Stimulated activated naive B cell treated with anti-CD40 and anti-IgM and Interleukin-4, amounts not matched to agents 10 μg/mL and 1 μg/mL and 100 μg/mL, for 72 hours (primary cell): ENCODE data around the gene STARD7.

Experiments
- ATAC-seq, 2 donors: fragments of 150-1000 bp; cut with Tn5 transposase; replicated peaks; 2 replicates each; pipeline ENCODE4 v1.10.0; 2021; ENCODE audit warnings: moderate library complexity in 1 of 2
- DNase-seq: peaks from one replicate; pipeline ENCODE4 v3.0.0; 2021
- H3K27ac Mint-ChIP-seq: one replicate; pipeline ENCODE4 v1.8.0; 2022; ENCODE audit warnings: mild to moderate bottlenecking, mixed read lengths
- H3K27me3 Mint-ChIP-seq, 2 donors: one replicate each; pipeline ENCODE4 v1.8.0; 2022; ENCODE audit warnings: mixed read lengths in 2 of 2
- H3K36me3 Mint-ChIP-seq, 2 donors: one replicate each; pipeline ENCODE4 v1.8.0; 2022; ENCODE audit warnings: mixed read lengths in 2 of 2, mild to moderate bottlenecking in 1 of 2
- H3K4me1 Mint-ChIP-seq, 2 donors: one replicate each; pipeline ENCODE4 v1.8.0; 2022; ENCODE audit warnings: mixed read lengths in 2 of 2, mild to moderate bottlenecking in 1 of 2
- H3K4me3 Mint-ChIP-seq, 2 donors: one replicate each; pipeline ENCODE4 v1.8.0; 2022; ENCODE audit warnings: mild to moderate bottlenecking in 2 of 2, mixed read lengths in 2 of 2, moderate library complexity in 1 of 2
- H3K9me3 Mint-ChIP-seq, 2 donors: one replicate each; pipeline ENCODE4 v1.8.0; 2022; ENCODE audit warnings: mixed read lengths in 2 of 2, mild to moderate bottlenecking in 1 of 2

The STARD7 gene

DNA sequence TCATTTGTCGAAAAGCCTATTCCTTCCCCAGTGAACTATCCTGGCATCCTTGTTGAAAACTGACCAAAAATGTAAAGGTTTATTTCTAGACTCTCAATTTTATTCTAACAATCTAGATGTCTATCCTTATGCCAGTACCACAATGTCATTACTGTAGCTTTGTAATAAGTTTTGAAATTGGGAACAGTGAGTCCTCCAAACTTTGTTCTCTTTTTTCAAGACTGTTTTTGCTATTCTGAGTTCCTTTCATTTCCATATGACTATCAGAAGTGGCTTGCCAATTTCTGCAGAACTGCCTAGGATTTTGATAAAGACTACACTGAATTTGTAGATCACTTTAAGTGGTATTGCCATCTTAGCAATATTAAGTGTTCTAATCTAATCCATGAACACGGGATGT, 9.7 kb downstream of the STARD7 start:
- peak overlapping the region; percentile 33 for H3K27ac Mint-ChIP-seq
- H3K36me3 Mint-ChIP-seq = peaks cover 25 to 38% of the 10 kb centered on the region in 2 donors
- DNase-seq = no peak
- ATAC-seq = peak; percentile 46 to 55
- no peaks in the 10 kb centered on the region for H3K9me3 Mint-ChIP-seq
- H3K4me1 Mint-ChIP-seq = peaks cover 40 to 74% of the 10 kb centered on the region in 2 donors
- H3K4me3 Mint-ChIP-seq = peak overlapping the region in 1 of 2 donors; percentile 67
- H3K27me3 Mint-ChIP-seq = no peaks in the 10 kb centered on the region

DNA sequence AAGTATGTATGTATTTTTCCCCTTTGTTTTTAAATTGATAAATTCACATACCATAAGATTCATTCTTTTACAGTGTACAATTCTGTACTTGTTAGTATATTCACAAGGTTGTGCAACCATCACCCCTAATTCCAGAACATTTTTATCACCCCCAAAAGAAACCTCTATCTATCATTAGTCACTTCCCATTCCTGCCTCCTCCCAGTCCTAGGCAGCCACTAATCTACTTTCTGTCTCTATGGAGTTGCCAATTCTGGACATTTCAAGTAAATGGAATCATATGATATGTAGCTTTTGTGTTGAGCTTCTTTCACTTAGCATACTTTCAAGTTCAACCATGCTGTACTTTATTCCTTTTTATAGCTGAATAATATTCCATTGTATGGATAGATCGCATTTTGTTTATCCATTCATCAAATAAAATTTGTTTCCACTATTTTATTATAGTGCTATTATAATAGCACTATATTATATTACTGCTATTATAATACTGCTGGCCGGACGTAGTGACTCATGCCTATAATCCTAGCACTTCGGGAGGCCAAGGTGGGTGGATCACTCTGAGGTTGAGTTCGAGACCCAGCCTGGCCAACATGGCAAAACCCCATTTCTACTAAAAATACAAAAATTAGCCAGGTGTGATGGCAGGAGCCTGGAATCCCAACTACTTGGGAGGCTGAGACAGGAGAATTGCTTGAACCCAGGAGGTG, 10.9 kb downstream of the STARD7 start:
- ATAC-seq = no peak
- Mint-ChIP-seq H3K4me3 (no peak overlapping the region), H3K27me3 (no peaks in the 10 kb centered on the region), H3K27ac (no peak overlapping the region), H3K36me3 (peaks cover 24 to 43% of the 10 kb centered on the region in 2 donors), H3K4me1 (peaks cover 31 to 62% of the 10 kb centered on the region in 2 donors), H3K9me3 (no peaks in the 10 kb centered on the region)
- no peak for DNase-seq

DNA sequence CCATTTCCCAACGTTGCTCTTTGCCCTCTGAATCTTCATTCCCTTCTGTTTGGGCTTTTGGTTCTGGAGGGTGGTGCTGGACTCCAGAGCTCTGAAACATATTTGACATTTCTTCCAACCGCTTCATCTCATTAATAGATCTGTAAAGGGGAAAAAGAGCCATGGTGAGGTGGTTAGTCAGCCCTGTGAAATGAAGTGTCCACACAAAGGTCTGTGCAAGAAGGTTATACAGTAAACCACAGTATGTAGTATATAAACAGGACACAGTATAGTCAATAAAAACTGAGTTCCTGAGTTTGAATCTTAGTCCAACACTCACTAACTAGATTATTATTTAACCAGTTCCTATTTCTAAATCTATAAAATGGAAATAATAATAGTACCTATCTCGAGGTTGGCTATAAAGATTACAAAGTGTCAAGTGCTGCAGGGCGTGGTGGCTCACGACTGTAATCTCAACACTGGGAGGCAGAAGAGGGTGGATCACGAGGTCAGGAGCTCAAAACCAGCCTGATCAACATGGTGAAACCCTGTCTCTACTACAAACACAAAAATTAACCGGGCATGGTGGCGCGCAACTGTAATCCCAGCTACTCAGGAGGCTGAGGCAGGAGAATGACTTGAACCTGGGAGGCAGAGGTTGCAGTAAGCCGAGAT, 13.1 kb downstream of the STARD7 start:
- no peak for DNase-seq
- Mint-ChIP-seq H3K27me3 (no peaks in the 10 kb centered on the region), H3K9me3 (no peaks in the 10 kb centered on the region), H3K4me3 (no peak overlapping the region), H3K36me3 (peaks cover 24 to 54% of the 10 kb centered on the region in 2 donors), H3K27ac (no peak overlapping the region), H3K4me1 (peaks cover 26 to 44% of the 10 kb centered on the region in 2 donors)
- ATAC-seq = no peak

DNA sequence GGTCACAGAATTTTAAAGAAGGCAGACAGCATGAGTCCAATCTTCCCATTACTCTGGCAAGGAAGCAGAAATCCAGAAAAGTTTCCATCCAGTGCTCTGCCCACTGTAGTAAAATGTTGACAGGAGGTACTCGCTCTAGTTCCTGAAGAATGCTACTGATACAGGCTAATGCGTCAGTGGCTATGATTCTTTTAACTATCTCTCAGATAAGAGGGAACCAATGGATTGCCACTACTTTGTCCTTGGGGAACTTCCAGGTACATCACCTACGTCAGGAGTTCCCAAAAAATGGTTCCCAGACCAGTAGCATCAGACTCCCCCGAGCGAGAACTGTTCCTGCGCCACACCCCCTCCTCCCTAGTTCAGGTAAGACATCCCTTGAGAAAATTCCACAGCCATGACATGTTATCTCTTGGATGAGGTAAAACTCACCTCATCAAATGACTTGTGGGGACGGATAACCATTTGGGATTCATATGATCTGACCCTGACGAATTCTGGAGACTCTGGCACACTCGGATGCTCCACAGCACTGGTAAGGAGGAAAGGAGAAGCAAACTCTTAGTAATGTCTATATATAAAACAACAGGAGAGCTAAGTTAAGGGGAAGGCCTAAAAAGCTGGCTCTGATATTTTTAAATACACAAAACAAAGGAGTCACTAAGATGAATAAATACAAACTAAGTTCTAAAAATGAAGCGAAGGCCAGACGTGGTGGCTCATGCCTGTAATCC, 16.5 kb downstream of the STARD7 start:
- no peak overlapping the region for H3K27ac Mint-ChIP-seq
- H3K36me3 Mint-ChIP-seq = peaks cover 24 to 43% of the 10 kb centered on the region in 2 donors
- DNase-seq = no peak
- H3K27me3 Mint-ChIP-seq = no peaks in the 10 kb centered on the region
- peaks cover 10 to 14% of the 10 kb centered on the region in 2 donors for H3K4me1 Mint-ChIP-seq
- no peaks in the 10 kb centered on the region for H3K9me3 Mint-ChIP-seq
- ATAC-seq = no peak
- no peak overlapping the region for H3K4me3 Mint-ChIP-seq

DNA sequence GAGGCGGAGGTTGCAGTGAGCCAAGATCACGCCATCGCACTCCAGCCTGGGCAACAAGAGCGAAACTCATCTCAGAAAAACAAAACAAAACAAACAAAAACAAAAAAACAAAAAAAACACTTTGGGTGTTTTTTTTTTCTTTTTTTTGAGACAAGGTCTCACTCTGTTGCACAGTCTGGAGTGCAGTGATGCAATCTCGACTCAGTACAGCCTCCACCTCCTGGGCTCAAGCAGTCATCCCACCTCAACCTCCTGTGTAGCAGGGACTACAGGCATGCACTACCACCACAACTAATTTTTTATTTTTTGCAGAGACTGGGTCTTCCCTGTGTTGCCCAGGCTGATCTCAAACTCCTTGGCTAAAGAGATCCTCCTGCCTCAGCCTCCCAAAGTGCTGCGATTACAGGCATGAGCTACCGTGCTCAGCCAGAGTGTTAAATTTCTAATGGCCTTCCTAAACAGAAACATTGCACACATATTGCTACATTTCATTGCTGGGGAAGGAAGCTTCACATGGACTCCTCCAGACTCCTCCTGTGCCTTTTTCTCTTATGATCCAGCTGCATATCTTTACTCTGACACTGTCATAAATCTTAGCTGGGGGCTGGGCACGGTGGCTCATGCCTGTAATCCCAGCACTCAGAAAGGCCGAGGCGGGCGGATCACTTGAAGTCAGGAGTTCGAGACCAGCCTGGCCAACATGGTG, 19.7 kb downstream of the STARD7 start:
- Mint-ChIP-seq H3K9me3 (no peaks in the 10 kb centered on the region), H3K27ac (peak overlapping the region; percentile 81), H3K27me3 (no peaks in the 10 kb centered on the region), H3K36me3 (peaks cover 34 to 62% of the 10 kb centered on the region in 2 donors), H3K4me1 (peaks cover 0 to 5% of the 10 kb centered on the region in 2 donors), H3K4me3 (no peak overlapping the region)
- DNase-seq (no peak), ATAC-seq (no peak)

DNA sequence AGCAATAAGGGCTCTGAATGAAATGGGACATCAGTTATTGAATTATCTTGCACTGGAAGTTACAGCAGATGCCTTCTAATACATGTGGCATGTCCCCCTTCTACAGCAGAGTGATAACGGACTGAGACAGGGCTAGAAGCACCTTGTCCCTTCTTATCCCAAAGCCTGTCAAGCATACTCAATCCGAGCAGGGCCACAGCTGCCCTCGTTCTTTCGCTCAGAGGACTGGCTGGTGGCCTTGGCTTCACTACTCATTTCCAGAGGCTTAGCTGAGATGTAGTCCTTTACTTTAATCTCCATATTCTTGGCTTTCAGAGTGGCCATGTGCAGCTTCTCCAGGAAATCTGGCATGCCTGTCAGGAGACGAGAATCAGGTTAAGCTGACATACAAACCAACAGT, 22.1 kb downstream of the STARD7 start:
- no peak for ATAC-seq
- no peak overlapping the region for H3K27ac Mint-ChIP-seq
- peaks cover 6 to 7% of the 10 kb centered on the region in 2 donors for H3K4me1 Mint-ChIP-seq
- no peak overlapping the region for H3K4me3 Mint-ChIP-seq
- no peaks in the 10 kb centered on the region for H3K9me3 Mint-ChIP-seq
- peaks cover 29 to 48% of the 10 kb centered on the region in 2 donors for H3K36me3 Mint-ChIP-seq
- no peak for DNase-seq
- no peaks in the 10 kb centered on the region for H3K27me3 Mint-ChIP-seq

DNA sequence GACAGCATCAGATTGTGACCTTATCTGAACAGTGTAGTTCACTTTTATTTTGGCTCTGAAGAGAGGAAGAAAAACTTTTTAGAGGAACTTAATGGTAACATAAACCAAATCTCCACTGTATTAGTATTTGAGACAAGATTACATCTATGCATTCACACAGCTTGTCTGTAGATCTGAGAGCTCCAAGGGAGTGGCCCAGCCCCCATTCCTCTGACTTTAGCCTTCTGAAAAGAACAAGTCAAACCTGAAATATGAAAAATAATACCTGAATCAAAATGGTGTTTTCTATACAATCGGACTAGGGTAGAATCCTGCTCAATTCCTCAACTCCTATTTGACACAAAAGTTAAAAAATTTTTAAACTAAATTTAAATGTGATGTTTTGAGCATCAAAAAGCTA, 23.1 kb downstream of the STARD7 start:
- H3K27ac Mint-ChIP-seq = no peak overlapping the region
- H3K9me3 Mint-ChIP-seq = no peaks in the 10 kb centered on the region
- DNase-seq (no peak), ATAC-seq (no peak)
- no peaks in the 10 kb centered on the region for H3K27me3 Mint-ChIP-seq
- H3K4me1 Mint-ChIP-seq = peaks cover 6 to 7% of the 10 kb centered on the region in 2 donors
- no peak overlapping the region for H3K4me3 Mint-ChIP-seq
- peaks cover 29 to 43% of the 10 kb centered on the region in 2 donors for H3K36me3 Mint-ChIP-seq

DNA sequence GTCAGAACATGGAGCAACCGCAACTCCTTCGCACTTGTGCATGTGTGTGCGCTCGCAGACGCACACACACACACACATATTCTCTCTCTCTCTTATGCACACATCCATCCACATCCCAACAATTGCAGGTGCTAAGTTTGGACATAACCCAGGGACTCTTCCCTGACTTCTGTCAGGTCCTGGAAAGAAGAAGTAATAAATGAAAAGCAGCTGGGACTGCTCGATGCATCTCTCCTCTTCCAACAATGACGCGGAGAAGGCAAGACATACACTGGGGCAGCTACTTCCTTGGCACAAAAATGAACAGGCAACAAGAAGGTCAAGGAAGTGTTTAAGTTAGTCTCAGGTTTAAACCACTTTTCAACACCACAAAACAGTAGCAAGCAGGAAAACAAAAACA, 23.6 kb downstream of the STARD7 start:
- H3K27ac Mint-ChIP-seq = peak overlapping the region; percentile 78

DNA sequence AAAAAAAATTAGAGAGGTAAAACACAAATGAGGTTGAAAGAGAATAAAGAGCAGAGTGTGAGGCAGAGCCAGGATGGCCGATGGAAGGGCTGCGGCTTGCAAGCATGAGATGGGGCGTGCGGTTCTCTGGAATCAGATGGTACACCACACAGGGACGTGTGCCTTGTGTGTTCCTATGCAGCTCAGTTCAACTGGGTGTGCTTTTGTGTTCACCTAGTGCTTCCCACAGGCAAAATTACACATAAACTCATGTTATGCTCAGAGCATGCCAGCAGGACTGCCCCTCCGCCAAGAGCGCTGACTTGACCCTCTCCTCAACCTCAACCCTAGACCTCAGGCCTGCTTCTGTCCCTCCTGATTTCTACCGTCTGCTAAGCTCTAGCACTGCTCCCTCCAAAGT, 24.4 kb downstream of the STARD7 start:
- H3K36me3 Mint-ChIP-seq = peaks cover 28 to 41% of the 10 kb centered on the region in 2 donors
- ATAC-seq (no peak), DNase-seq (no peak)
- no peaks in the 10 kb centered on the region for H3K27me3 Mint-ChIP-seq
- no peak overlapping the region for H3K4me3 Mint-ChIP-seq
- peaks cover 6 to 7% of the 10 kb centered on the region in 2 donors for H3K4me1 Mint-ChIP-seq
- H3K27ac Mint-ChIP-seq = peak overlapping the region; percentile 78
- no peaks in the 10 kb centered on the region for H3K9me3 Mint-ChIP-seq

More for the DNA sequence above, 23.6 kb downstream of the STARD7 start:
- DNase-seq (no peak), ATAC-seq (no peak)
- H3K4me1 Mint-ChIP-seq = peaks cover 6 to 7% of the 10 kb centered on the region in 2 donors
- H3K36me3 Mint-ChIP-seq = peaks cover 29 to 43% of the 10 kb centered on the region in 2 donors
- no peak overlapping the region for H3K4me3 Mint-ChIP-seq
- no peaks in the 10 kb centered on the region for H3K27me3 Mint-ChIP-seq
- H3K9me3 Mint-ChIP-seq = no peaks in the 10 kb centered on the region

DNA sequence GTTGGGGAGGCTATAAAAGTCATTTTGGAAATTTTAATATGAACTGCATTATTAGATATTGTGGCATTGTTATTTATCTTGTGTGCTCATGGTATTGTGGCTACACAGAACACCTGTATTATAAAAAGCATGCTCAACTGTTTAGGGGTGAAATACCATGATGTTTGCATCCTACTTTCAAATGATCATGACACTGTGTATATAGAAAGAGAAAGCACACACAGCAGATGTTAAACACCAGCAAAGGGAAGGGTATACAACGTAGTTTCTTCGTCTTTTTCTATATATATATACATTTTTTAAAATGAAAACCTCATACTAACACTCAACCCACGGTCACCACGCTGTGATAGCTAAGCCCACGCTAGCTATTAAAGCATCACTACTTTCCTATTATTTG, 27.1 kb downstream of the STARD7 start:
- Mint-ChIP-seq H3K4me1 (peaks cover 6 to 8% of the 10 kb centered on the region in 2 donors), H3K27ac (no peak overlapping the region), H3K27me3 (no peaks in the 10 kb centered on the region), H3K9me3 (no peaks in the 10 kb centered on the region), H3K36me3 (peaks cover 22 to 32% of the 10 kb centered on the region in 2 donors), H3K4me3 (no peak overlapping the region)
- ATAC-seq = no peak
- no peak for DNase-seq

DNA sequence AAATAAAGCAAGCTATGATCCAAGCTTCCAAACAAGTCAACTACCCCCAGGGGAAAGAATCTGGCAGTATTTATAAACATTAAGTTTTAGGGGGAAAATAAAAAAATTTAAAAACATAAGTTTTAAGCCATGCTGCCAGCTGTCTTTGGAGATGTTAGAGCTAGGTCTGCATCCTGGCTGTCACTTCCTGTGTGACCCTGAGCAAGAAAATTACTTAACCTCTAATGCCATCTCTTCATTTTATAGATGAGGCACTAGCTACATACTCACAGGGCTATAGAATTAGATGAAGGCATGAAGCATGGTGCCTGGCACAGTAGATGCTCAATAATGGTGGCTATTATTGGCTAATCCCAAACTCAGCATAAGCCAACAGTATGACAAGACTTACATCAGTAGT, 28.1 kb downstream of the STARD7 start:
- Mint-ChIP-seq H3K9me3 (no peaks in the 10 kb centered on the region), H3K27me3 (no peaks in the 10 kb centered on the region), H3K4me3 (no peak overlapping the region), H3K27ac (no peak overlapping the region), H3K36me3 (peaks cover 22% of the 10 kb centered on the region in 2 donors), H3K4me1 (peaks cover 6 to 8% of the 10 kb centered on the region in 2 donors)
- ATAC-seq (no peak), DNase-seq (no peak)

DNA sequence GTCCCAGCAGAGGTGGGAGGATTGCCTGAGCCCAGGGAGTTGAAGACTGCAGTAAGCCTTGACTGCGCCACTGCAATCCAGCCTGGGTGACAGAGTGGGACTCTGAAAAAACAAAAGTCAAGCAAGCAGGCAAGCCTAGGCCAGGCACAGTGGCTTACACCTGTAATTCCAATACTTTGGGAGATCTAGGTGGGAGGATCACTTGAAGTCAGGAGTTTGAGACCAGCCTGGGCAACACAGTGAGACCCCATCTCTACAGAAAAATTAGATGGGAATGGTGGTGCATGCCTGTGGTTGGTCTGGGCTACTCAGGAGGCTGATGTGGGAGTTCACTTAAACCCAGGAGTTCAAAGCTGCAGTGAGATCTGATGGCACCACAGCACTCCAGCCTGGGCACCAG, 28.6 kb downstream of the STARD7 start:
- peaks cover 17% of the 10 kb centered on the region in 2 donors for H3K36me3 Mint-ChIP-seq
- no peak overlapping the region for H3K27ac Mint-ChIP-seq
- ATAC-seq = no peak
- H3K4me3 Mint-ChIP-seq = no peak overlapping the region
- no peak for DNase-seq
- no peaks in the 10 kb centered on the region for H3K27me3 Mint-ChIP-seq
- peaks cover 6 to 7% of the 10 kb centered on the region in 2 donors for H3K4me1 Mint-ChIP-seq
- H3K9me3 Mint-ChIP-seq = no peaks in the 10 kb centered on the region

DNA sequence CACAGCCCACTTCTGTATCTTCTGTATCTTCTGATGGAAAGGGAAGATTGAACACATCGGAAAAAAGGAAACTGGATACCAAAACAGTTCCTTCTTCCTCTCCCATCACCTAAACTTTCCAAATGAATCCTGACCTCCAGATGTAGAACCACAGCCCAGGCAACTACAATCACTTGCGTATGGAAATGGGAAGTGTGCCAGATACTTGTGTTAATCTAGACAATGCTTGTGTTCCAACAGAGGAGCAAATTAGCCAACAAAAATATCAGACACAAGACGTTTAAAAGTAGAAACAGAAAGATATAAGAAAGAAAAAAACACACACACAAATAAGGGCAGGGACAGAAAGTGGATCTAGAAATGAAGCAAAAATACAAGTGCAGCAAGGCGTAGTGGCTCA, 32.0 kb downstream of the STARD7 start:
- DNase-seq = no peak
- Mint-ChIP-seq H3K36me3 (peaks cover 0 to under 1% of the 10 kb centered on the region in 2 donors), H3K9me3 (no peaks in the 10 kb centered on the region), H3K4me1 (peaks cover 17 to 24% of the 10 kb centered on the region in 2 donors), H3K27me3 (no peaks in the 10 kb centered on the region), H3K4me3 (no peak overlapping the region), H3K27ac (no peak overlapping the region)
- no peak for ATAC-seq

DNA sequence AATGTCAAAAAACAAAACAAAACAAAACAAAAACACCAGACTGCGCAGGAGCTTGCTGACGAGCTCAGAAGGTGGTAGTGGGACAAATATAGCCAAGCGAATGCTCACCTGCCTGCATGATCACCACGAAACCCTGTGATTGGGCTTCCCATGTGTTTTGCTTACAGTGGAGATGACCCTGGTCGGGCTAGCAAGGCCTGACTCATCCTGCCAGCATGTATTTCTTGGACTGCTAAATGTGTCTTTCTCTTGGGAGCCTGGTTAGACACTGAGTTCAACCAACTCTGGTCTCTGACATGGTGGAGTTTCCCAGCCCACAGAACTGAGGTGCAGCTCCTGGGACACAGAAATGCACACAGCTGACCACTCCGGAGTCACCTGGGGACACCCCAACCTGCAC, 32.7 kb downstream of the STARD7 start:
- no peaks in the 10 kb centered on the region for H3K36me3 Mint-ChIP-seq
- H3K4me1 Mint-ChIP-seq = peaks cover 17 to 25% of the 10 kb centered on the region in 2 donors
- no peak overlapping the region for H3K27ac Mint-ChIP-seq
- DNase-seq (no peak), ATAC-seq (no peak)
- no peak overlapping the region for H3K4me3 Mint-ChIP-seq
- H3K9me3 Mint-ChIP-seq = no peaks in the 10 kb centered on the region
- H3K27me3 Mint-ChIP-seq = no peaks in the 10 kb centered on the region
